ENCODE measurements around the gene ACOT12.
A peak's percentile ranks its signal among the peaks of the same experiment; 100 is the strongest.
"Not testable (repeated sequence)": the region's sequence is repeated elsewhere in the genome, so short reads cannot be mapped to it uniquely, and the experiment has no call there.

Gene ACOT12

GRCh38 chr5:81393783-81394718 is at the start of gene ACOT12:
Gene ACOT12, minus strand, starts transcription at chr5:81394134. Its CDS starts 20 bp downstream, at chr5:81394114.
- no peak for DNase-seq

GRCh38 chr5:81435023-81435422 is 41.1 kb upstream of the ACOT12 start:
- no peak for DNase-seq

- no peak for DNase-seq
Measured at GRCh38 chr5:81429985-81430384, 36.1 kb upstream of the ACOT12 start.

GRCh38 chr5:81429363-81429762 is 35.4 kb upstream of the ACOT12 start:
- no peak for DNase-seq

- DNase-seq = no peak
Measured at GRCh38 chr5:81428861-81429260, 34.9 kb upstream of the ACOT12 start.

- no peak for DNase-seq
Measured at GRCh38 chr5:81428446-81428845, 34.5 kb upstream of the ACOT12 start.

- DNase-seq = no peak
Measured at GRCh38 chr5:81427566-81427965, 33.6 kb upstream of the ACOT12 start.

- no peak for DNase-seq
Measured at GRCh38 chr5:81426359-81427030, 32.6 kb upstream of the ACOT12 start.

GRCh38 chr5:81425569-81425968 is 31.6 kb upstream of the ACOT12 start:
- DNase-seq = peak in 1 of 2 experiments; percentile 29

GRCh38 chr5:81424728-81425127 is 30.8 kb upstream of the ACOT12 start:
- no peak for DNase-seq

GRCh38 chr5:81422671-81423070 is 28.7 kb upstream of the ACOT12 start:
- DNase-seq = no peak

GRCh38 chr5:81420039-81420667 is 26.2 kb upstream of the ACOT12 start:
- DNase-seq = no peak

GRCh38 chr5:81418606-81419005 is 24.7 kb upstream of the ACOT12 start:
- no peak for DNase-seq

GRCh38 chr5:81417052-81417451 is 23.1 kb upstream of the ACOT12 start:
- DNase-seq = no peak

GRCh38 chr5:81409896-81410295 is 16.0 kb upstream of the ACOT12 start:
- no peak for DNase-seq

- no peak for DNase-seq
Measured at GRCh38 chr5:81409361-81409760, 15.4 kb upstream of the ACOT12 start.

- no peak for DNase-seq
Measured at GRCh38 chr5:81408496-81408895, 14.6 kb upstream of the ACOT12 start.

GRCh38 chr5:81407811-81408210 is 13.9 kb upstream of the ACOT12 start:
- not testable (repeated sequence) for DNase-seq

- no peak for DNase-seq
Measured at GRCh38 chr5:81405126-81405891, 11.4 kb upstream of the ACOT12 start.

- no peak for DNase-seq
Measured at GRCh38 chr5:81402192-81402930, 8.4 kb upstream of the ACOT12 start.

- no peak for DNase-seq
Measured at GRCh38 chr5:81401266-81401665, 7.3 kb upstream of the ACOT12 start.

- DNase-seq = no peak
Measured at GRCh38 chr5:81400375-81400774, 6.4 kb upstream of the ACOT12 start.
